AG09319 (cell line): ENCODE results near the gene NFS1.
"Not testable (repeated sequence)": the region's sequence is repeated elsewhere in the genome, so short reads cannot be mapped to it uniquely, and the experiment has no call there.

Experiments
- DNase-seq: peaks from one replicate; pipeline ENCODE4 v3.0.0-alpha.2; 2010; ENCODE audit warnings: low read depth; ENCODE audit errors: extremely low read depth
- CTCF ChIP-seq: IDR thresholded peaks from 2 replicates; pipeline ENCODE4 v1.5.1; 2011; ENCODE audit warnings: low read depth, mild to moderate bottlenecking, inconsistent platforms, low read length, moderate library complexity

The NFS1 gene

GRCh38 chr20:35716330-35716729 lies 17.2 kb upstream of the NFS1 start:
- no peak for DNase-seq
- no peak for TF ChIP-seq CTCF

GRCh38 chr20:35715652-35716051 lies 16.5 kb upstream of the NFS1 start:
- no peak for DNase-seq
- TF ChIP-seq CTCF: no peak

GRCh38 chr20:35714127-35714526 lies 15.0 kb upstream of the NFS1 start:
- DNase-seq: no peak
- no peak for TF ChIP-seq CTCF

- not testable (repeated sequence) for DNase-seq
Observed at GRCh38 chr20:35713120-35713519, 14.0 kb upstream of the NFS1 start.

GRCh38 chr20:35711588-35712209 lies 12.5 kb upstream of the NFS1 start:
- no peak for TF ChIP-seq CTCF
- no peak for DNase-seq

- DNase-seq: no peak
- no peak for TF ChIP-seq CTCF
Observed at GRCh38 chr20:35710884-35711587, 11.9 kb upstream of the NFS1 start.

- no peak for TF ChIP-seq CTCF
Observed at GRCh38 chr20:35710039-35710438, 10.9 kb upstream of the NFS1 start.

GRCh38 chr20:35709259-35709658 lies 10.1 kb upstream of the NFS1 start:
- DNase-seq: no peak
- no peak for TF ChIP-seq CTCF

More at GRCh38 chr20:35710039-35710438, 10.9 kb upstream of the NFS1 start:
- no peak for DNase-seq
